CD4-positive, alpha-beta T cell treated with Interleukin-21 for 1 hour (primary cell): Measurements from ENCODE around the gene RANGAP1.

Source experiments
- DNase-seq: peaks from one replicate; pipeline ENCODE4 v3.0.0-alpha.2; 2020

RANGAP1 gene

GRCh38 chr22:41231369-41231768 is 54.6 kb downstream of the RANGAP1 start:
- no peak for DNase-seq

GRCh38 chr22:41230401-41230785 is 55.6 kb downstream of the RANGAP1 start:
- DNase-seq = no peak

GRCh38 chr22:41229730-41230400 is 56.1 kb downstream of the RANGAP1 start:
- DNase-seq = no peak

- no peak for DNase-seq
These were observed 56.8 kb downstream of the RANGAP1 start for GRCh38 chr22:41229215-41229614.

- no peak for DNase-seq
These were observed 59.0 kb downstream of the RANGAP1 start for GRCh38 chr22:41226723-41227655.

GRCh38 chr22:41223535-41223934 is 62.5 kb downstream of the RANGAP1 start:
- no peak for DNase-seq

- DNase-seq = no peak
These were observed 63.0 kb downstream of the RANGAP1 start for GRCh38 chr22:41222846-41223507.

GRCh38 chr22:41217553-41218157 is 68.3 kb downstream of the RANGAP1 start:
- DNase-seq = peak; percentile 41

- no peak for DNase-seq
These were observed 69.0 kb downstream of the RANGAP1 start for GRCh38 chr22:41216984-41217383.

GRCh38 chr22:41215926-41216325 is 70.1 kb downstream of the RANGAP1 start:
- DNase-seq = no peak

GRCh38 chr22:41215409-41215808 is 70.6 kb downstream of the RANGAP1 start:
- DNase-seq = no peak

- no peak for DNase-seq
These were observed 79.3 kb downstream of the RANGAP1 start for GRCh38 chr22:41206719-41207118.

GRCh38 chr22:41204992-41205900 is 80.7 kb downstream of the RANGAP1 start, which contains the start of gene L3MBTL2:
L3MBTL2 (plus strand) TSS chr22:41205312; CDS start chr22:41205363, 51 bp downstream.
- peak; percentile 99 for DNase-seq

GRCh38 chr22:41204066-41204465 is 81.9 kb downstream of the RANGAP1 start:
- DNase-seq = no peak

- no peak for DNase-seq
These were observed 82.9 kb downstream of the RANGAP1 start for GRCh38 chr22:41203118-41203517.

GRCh38 chr22:41201141-41201540 is 84.8 kb downstream of the RANGAP1 start:
- DNase-seq = no peak

GRCh38 chr22:41198027-41198580 is 87.9 kb downstream of the RANGAP1 start:
- DNase-seq = peak; percentile 48

- DNase-seq = peak; percentile 82
These were observed 88.7 kb downstream of the RANGAP1 start for GRCh38 chr22:41197038-41197972.
